Pons (tissue), 1 donor: ENCODE measurements around the gene CR1.
"Not testable (repeated sequence)": the region's sequence is repeated elsewhere in the genome, so short reads cannot be mapped to it uniquely, and the experiment has no call there.

ENCODE experiments used
- DNase-seq: peaks from one replicate; pipeline ENCODE4 v3.0.0-alpha.2; 2016; ENCODE audit warnings: low spot score

The CR1 gene

DNA sequence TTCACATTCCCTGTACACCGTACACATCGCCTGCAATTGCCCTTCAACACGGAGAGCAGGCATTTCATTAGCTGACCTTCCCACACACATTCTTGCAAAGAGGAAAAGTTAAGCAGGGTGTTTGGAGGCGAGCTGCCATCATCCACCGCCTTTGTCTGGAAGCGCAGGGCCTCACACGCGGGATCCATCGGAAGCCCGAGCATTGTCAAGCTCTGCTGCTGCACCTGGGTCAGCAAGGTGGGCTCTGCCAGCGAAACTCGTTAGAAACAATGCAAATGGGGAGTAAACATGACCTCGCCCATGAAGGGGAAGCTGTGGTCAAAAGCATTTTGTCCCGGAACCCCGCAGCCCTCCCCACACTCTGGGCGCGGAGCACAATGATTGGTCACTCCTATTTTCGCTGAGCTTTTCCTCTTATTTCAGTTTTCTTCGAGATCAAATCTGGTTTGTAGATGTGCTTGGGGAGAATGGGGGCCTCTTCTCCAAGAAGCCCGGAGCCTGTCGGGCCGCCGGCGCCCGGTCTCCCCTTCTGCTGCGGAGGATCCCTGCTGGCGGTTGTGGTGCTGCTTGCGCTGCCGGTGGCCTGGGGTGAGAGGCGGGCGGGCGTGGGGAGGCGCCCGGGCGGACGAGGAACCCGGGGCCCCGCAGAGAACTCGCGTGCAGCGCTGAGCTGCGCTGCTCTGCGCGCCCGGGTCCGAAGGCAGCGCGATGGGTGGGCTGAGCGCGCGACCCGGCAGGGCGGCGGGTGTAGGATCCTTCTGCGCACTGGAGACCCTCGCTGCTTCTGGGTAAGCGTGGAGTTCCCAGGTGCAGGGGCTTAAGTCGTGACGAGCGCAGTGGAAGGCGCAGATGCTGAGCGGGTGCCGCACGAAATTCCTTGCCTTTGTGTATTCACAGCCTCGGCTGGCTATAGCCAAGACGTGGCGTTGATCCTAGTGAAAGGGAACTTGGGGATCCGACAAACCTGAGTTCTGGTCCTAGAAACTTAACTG, at the start of gene CR1:
CR1 (plus strand) TSS at position 357 of the 992 bp plus-strand sequence; CDS start at position 468, 111 bp downstream.
- DNase-seq = no peak

- no peak for DNase-seq
Observed at GRCh38 chr1:207453710-207454045, 42.3 kb upstream of the CR1 start.

- DNase-seq = no peak
Observed at GRCh38 chr1:207454046-207454964, 41.7 kb upstream of the CR1 start, which contains the start of gene CR2. Gene CR2 (plus strand): TSS chr1:207454328. CDS start chr1:207454419, 91 bp downstream.

DNA sequence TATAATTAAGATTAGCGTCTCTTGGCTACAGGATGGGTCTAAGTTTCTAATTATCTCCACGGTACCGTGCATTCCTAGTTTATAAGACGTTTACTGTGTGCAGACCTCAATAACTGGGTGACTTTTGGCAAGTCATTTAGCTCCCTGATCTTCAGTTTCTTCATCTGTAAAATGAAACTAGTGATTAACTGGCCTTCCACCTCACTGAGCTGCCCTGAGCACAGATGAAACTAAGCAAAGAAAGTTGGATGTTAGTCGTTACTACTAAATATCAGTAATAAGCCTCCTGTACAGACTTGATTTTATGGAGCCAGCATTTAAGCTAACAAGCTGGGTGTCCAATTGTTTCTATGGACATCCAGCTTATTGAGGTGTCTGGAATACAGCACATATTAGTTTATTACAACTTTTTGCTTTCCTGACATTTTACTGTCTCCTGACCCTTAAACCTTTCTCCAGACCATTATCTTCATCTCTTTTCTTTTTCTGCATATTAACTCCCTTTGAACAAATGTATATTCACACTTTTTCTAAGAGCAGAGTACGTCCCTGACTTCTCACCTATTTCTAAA, 40.7 kb upstream of the CR1 start:
- no peak for DNase-seq

- no peak for DNase-seq
Observed at GRCh38 chr1:207458414-207458813, 37.5 kb upstream of the CR1 start.

- no peak for DNase-seq
Observed at GRCh38 chr1:207459008-207459407, 36.9 kb upstream of the CR1 start.

GRCh38 chr1:207461649-207462048, 34.3 kb upstream of the CR1 start:
- DNase-seq = no peak

DNA sequence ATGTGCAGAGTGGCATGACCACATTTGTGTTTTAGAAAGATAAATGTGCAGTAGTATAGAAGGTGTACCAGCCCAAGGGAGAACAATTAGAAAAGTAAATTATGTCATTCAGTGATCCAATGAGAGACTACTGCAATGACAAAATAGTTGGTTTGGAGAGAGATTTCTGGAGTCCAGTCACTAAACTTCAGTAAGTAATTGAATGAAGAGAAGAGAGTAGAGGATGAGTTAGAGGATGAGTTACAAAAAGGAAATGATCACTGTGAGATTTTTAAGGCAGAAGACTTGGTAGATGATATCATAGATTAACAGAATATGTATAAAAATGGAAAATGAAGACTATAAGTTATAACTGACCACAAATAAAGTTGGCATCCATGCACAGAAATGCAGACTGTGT, 33.4 kb upstream of the CR1 start:
- DNase-seq = no peak

DNA sequence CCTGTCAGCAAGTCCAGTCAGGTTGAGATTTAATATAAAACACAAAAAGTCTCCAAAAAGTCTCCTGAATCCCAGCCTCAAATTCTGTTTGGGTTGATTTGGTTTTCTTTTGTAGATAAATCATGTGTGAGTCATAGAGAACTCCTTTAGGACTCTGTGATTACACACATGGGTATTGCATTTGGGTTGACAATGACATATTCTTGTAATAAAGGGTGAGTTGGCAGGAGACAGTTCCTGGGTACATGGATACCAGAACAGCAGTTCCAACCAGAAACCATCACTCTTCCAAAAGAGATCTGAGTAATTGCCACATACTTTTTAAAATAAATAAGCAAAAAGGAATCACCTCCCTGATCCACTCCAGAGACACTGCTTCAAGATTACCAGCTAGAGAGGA, 32.9 kb upstream of the CR1 start:
- no peak for DNase-seq

GRCh38 chr1:207463571-207463970, 32.4 kb upstream of the CR1 start:
- no peak for DNase-seq

DNA sequence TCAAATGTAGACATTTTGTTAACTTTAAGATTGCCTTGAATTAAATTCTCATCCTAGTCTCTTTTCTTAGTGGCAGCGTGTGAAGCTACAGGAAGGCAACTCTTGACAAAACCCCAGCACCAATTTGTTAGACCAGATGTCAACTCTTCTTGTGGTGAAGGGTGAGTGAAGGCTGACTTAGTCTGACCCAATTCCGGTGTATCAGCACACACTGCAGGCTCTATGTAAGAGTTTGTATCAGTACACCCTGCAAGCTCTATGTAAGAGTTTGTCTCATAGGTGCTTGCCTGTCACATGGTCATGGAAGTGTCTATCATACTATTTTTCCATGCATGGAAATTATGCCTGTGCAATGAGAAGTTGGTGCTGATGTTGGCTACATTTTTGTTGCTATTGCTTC, 25.0 kb upstream of the CR1 start:
- no peak for DNase-seq

GRCh38 chr1:207474210-207474609, 21.7 kb upstream of the CR1 start:
- no peak for DNase-seq

GRCh38 chr1:207486198-207486597, 9.8 kb upstream of the CR1 start:
- DNase-seq = no peak

GRCh38 chr1:207487636-207488035, 8.3 kb upstream of the CR1 start:
- DNase-seq = no peak

GRCh38 chr1:207493212-207493611, 2.7 kb upstream of the CR1 start:
- DNase-seq = no peak

DNA sequence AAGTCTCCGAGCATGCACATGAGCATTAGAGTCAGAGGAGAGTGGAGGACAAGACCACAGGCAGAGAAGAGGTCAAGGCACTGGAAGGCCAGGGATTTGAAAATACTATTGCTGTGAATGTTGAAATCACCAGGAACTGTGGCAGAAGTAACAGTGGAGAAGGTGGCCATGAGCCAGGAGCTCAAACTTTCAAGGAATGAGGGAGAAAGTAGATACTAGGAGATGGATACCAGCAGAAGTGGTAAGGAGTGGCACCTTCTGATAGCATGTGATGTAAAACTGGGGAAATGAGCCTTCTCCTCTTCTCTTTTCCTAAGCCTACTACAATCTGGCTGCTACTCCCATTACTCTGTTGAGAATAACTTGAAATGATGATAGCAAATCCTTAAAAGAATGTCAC, 1.8 kb upstream of the CR1 start:
- no peak for DNase-seq

DNA sequence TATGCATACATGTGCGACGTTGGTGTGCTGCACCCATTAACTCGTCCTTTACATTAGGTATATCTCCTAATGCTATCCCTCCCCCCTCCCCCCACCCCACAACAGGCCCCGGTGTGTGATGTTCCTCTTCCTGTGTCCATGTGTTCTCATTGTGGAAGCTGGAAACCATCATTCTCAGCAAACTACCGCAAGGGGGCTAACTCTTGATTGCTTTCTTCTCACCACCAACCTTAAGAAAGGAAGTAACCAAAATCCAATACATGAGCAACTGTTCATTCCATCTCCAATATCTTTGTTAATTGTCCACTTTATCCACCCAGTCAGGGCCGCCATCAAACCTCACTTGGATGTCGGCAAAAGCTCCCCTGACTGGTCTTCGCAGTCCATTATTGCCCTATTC, 676 bp upstream of the CR1 start:
- not testable (repeated sequence) for DNase-seq

DNA sequence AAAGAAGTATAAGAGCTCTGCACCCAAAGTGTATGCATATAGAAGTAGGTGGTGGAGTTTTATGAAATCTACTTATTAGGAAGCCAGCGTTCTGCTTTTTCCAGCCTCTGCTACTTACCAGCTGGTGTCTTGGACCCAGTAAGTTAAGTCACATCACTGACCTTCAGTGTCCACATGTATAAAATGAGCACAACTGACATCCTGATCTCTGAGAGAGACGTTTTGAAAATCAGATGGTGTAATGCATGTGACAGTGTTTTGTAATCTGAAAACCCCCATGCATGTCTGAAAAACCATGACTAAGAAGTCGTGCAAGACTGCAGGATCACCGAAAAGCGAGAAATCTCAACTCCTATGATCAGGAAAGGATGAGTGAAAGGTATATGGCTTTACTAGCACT, 2.0 kb downstream of the CR1 start:
- no peak for DNase-seq

DNA sequence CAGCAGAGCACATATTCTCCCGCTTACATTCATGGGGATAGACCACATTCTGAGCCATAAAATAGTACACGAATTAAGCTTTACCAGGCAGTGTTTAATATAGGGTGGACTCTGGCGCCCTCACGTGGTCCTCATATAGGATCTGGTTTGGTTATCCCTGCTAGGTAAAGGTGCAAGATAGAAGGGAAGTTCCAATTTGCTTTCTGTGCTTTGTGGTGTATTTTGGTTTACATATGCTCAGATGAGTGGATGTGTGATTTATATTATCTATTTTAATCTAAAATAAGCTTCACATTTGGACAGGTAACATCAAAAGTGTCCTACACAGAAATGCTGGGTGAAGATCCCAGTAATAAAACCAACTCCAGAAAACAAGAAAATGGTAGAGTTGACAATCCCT, 3.6 kb downstream of the CR1 start:
- peak; percentile 85 for DNase-seq

DNA sequence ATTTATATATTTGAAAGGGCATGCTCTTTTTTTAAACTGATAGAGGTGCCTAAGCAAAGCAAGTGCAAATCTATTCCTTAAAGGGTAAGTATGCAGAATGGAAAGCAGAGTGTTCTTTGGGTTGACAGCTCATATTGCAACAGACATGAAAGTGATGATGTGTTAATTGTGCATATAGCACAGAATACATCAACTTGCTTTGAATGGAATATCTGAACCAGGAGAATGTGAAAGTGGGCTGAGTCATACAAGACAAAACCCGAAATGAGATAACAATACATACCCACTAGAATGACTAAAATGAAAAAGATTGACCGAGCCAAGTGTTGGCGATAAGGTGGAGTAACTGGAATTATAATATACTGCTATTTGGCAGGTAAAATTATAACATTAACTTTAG, 4.3 kb downstream of the CR1 start:
- DNase-seq = no peak

DNA sequence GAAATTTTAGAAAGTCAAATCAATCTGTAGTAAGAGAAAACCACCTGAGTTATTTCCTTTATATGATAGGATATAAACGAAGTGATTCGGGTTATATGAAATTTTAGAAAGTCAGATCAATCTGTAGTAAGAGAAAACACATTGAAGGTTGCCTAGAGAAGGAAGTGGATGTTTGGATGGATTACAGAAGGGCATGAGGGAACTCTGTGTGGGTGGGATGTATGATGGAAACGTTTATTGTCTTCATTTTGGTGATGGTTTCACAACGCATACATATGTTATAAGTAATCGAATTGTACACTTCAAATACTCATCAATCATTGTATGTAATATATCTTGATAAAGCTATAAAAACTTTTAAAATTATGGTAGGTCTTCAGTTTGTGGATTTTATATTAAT, 5.1 kb downstream of the CR1 start:
- no peak for DNase-seq

GRCh38 chr1:207502726-207503125, 6.8 kb downstream of the CR1 start:
- DNase-seq = no peak
